Renal pelvis (tissue), 4 donors: ENCODE data around the gene SDK1. TPM values are rescaled to one million over a fixed set of nuclear protein-coding genes. Genes with fewer than 3 reads are reported as not detected.

Experiments
- DNase-seq: peaks from one replicate; pipeline ENCODE4 v3.0.0-alpha.2; 2013
- polyA plus RNA-seq, 3 donors: library from polyadenylated mRNA; unstranded; fragments of 120-200 nt; gene quantifications; one replicate each; pipeline ENCODE4 v1.2.1, GENCODE V29; 2013; ENCODE audit not compliant: insufficient read length in 3 of 3

SDK1 gene
- polyA plus RNA-seq, 3 donors: 7.5 to 8.9 (median 8.4) TPM

- DNase-seq: no peak
These were observed 875.9 kb downstream of the SDK1 start for GRCh38 chr7:4177001-4177400.

- DNase-seq: no peak
These were observed 877.4 kb downstream of the SDK1 start for GRCh38 chr7:4178416-4178815.

GRCh38 chr7:4178916-4179687 is 878.0 kb downstream of the SDK1 start:
- no peak for DNase-seq

DNA sequence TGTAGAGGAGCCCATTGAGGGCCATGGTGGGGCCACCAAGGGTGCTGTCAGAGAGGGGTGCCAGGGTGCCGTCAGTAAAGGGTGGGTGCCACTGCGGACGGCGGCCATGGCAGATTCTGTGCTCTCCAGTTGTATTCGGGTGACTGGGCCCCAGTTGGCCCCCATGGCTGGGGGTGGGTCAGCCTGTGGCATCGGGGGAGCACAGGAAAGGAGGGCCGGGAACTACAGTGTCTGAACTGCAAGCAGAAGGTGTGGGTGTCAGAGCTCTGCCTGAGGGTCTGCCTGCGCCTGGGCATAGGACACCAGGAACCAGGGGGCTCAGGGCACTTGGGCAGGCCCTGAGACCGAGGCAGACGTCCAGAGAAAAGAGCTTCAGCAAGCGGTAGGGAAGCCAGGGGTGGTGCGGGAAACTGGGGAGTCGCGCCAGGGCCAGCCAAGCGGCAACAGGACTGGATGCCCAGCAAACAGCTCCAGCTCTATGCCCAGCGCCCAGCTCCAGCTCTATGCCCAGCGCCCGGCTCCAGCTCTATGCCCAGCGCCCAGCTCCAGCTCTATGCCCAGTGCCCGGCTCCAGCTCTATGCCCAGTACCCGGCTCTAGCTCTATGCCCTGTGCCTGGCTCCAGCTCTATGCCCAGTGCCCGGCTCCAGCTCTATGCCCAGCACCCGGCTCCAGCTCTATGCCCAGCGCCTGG is 878.8 kb downstream of the SDK1 start:
- no peak for DNase-seq

GRCh38 chr7:4181446-4181845 is 880.4 kb downstream of the SDK1 start:
- DNase-seq: no peak

DNA sequence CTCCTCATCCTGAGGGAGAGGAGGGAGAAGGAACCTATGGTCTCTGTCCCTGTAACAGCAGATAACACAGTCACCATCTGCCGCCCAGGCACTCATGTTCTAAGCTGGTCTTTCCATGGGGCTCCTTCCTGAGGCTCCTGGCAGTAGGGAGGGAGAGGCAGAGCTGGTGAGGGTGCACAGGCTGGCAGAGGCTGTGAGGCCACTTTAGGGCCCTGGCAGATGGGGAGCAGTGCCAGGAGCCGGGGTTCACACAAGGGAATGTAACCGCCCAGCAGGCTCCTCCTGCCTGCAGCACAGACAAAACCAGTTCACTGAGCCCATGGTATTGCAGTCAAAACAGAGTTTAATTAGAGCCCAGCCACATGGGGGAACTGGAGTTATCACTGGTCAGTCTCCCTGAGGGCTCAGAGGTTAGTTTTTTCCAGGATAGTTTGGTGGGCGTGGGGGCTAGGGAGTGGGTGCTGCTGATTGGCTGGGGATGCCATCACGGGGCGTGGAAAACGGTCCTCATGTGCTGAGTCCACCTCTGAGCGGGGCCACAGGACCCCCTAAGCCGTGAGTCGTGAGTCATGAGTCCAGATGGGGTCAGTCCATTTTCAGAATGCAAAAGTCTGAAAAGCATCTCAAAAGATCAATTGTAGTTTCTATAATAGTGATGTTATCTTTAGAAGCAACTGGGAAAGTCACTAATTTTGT is 881.7 kb downstream of the SDK1 start:
- DNase-seq: no peak

GRCh38 chr7:4184653-4185052 is 883.6 kb downstream of the SDK1 start:
- no peak for DNase-seq

DNA sequence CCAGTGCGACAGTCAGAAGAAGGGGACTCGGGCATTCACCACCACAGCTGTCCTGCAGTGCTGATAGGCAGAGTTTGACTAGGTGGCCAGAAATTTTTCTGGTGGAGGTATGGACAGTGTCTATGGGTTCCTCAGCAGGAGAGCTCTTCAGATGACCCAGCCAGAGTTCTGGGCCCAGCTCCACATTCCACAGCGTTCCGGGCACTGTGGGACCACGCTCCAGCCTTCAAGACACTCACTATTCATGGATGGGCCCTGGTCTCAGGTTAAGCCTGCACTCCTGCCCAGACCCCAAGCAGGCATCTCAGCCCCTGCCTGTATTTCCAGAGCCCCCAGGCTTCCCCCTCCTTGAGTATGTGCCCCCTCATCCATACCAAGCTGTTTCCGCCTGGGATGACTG is 884.1 kb downstream of the SDK1 start:
- DNase-seq: no peak

DNA sequence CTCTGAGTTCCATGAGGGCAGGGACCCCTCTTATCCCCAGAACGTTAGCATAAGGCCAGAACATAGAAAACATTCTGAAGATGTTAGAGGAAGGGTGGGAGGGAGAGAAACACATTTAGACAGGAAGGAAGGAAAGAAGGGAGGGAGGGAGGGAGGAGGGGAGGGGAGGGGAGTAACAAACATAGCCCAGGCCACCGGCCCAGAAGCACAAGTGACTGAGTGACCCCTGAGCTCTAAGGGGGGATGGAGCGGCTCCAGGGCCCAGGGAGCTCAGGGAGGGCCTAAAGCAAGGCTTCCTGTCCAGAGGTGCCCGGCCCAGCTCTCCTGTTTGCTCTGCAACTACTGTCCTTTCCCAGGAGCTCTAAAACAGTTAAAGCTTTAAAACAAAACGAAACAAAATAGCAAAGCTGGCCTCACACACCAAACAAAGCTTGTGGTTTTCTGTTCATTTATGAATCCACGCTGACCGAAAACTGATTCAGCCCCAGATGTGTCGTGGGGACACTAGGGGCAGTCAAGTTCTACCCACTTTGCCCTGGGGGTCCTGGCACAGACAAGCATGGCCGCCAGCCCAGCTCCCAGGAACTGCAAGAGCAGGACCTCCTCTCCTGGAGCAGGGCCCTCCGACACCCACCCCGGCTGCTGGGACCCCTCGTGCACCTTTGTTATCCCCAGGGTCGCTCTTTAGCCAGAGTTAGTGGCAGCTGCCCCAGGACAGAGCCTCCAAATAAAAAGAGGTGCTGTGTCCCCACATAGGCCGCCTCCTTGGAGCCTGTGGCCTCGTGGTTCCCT is 884.9 kb downstream of the SDK1 start:
- DNase-seq: no peak

- no peak for DNase-seq
These were observed 885.4 kb downstream of the SDK1 start for GRCh38 chr7:4186513-4186780.

- no peak for DNase-seq
These were observed 887.6 kb downstream of the SDK1 start for GRCh38 chr7:4188651-4189050.

DNA sequence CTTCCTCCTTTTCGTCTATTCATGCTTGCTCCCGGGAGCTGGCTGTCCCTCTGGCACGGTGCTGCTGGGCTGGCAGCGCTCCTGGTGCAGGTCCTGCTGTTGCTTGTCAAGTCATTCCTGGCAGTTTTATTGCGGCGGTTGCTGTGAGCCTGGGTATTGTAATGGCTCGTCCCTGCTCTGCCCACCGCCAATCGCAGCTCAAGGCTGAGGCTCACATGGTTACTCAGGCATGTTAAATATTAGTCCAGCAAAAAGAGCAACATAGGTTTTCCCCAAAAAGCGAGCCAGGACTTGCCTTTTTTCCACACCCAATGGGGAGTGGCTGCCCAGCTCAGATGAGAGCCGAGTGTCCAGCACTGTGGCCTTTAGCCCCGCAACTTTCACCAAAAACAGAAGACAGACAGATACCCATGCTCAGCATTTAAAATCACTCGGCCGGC is 888.1 kb downstream of the SDK1 start:
- DNase-seq: peak; percentile 67

DNA sequence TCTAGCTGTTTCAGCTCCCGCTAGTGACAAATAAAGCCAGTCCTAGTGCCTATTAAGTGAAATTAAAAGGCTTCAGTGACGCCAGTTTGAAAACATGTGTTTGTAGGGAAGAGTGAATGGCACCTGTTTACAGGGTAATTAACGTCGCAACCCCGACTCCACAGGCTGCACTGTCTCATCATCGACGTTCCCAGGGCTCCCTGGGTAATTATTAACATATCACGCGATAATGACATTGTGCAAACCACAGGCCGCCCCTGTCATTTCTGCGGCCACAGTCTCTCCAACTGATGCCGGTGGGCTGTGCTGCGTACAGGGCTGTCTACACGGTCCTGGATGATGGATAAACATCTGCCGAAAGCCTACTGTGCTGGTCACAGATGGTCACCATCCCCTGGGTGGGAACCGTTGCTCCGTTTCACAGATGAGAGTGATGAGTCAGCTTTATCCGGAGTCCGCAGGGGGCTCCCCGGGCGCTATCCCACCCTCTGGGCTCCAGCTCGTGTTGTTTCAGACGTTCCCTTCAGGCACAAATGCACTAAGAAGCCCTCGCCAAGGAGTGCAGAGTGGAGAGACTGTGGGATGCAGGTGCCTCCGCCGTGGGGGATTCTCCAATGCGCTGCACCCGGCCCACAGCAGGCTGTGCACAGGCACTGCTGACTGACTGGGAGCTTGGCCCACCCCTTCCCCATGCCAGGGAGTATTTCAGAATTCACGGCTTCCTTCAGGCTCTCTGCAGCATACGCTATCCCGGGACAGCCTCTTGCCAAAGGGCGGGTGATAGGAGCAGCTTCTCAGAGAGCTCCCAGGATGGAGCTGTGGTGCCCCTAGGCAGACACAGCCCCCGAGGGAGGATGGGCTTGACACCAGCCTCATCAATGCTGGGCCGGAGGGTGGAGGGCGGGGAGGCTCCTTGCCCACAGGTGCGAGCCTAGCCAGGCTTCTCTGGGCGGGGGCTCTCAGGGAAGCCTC is 889.2 kb downstream of the SDK1 start:
- DNase-seq: no peak

DNA sequence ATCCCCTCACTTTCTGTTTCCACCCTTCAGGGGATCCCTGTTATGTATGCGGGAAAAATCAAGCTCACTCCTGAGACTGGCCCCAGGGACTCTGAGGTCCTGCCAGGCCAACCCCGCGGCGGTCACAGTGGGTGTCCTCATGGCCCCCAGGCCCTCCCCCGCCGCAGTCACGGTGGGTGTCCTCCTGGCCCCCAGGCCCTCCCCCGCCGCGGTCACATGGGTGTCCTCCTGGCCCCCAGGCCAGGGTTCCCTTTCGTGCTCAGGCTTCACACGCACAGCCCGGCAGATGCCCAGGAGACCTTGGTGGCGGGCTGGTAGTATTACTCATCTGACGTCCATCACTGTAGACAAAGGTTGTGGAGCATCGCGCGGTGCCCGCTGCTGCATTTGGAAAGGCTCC is 890.0 kb downstream of the SDK1 start:
- DNase-seq: no peak

- DNase-seq: no peak
These were observed 890.5 kb downstream of the SDK1 start for GRCh38 chr7:4191525-4191924.

GRCh38 chr7:4195660-4196059 is 894.6 kb downstream of the SDK1 start:
- DNase-seq: no peak

GRCh38 chr7:4196121-4196819 is 895.2 kb downstream of the SDK1 start:
- DNase-seq: no peak

GRCh38 chr7:4198301-4198700 is 897.2 kb downstream of the SDK1 start:
- no peak for DNase-seq

- DNase-seq: no peak
These were observed 899.6 kb downstream of the SDK1 start for GRCh38 chr7:4200546-4201094.

DNA sequence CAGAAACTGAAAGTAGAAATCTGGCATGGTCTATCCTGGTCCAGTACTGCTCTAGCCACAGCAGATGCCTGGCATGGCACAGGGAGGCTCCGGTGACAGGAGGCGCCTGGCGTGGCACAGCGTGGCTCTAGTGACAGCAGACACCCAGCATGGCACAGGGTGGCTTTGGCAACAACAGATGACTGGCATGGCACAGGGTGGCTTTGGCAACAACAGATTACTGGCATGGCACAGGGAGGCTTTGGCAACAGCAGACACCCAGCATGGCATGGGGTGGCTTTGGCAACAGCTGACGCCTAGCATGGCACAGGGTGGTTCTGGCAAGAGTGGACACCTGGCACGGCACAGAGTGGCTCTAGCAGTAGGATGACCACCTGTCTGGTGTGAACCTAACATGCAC is 900.5 kb downstream of the SDK1 start:
- no peak for DNase-seq
